Natural killer cell treated with Interleukin-12 subunit alpha and Interleukin-12 subunit beta and Interleukin-15 and Interleukin-18, amount 100 ng/mL, for 72 hours (primary cell): ENCODE results near the gene GAB3. TPM values are rescaled to one million over a fixed set of nuclear protein-coding genes. Genes with fewer than 3 reads are reported as not detected.
"Not testable (repeated sequence)": the region's sequence is repeated elsewhere in the genome, so short reads cannot be mapped to it uniquely, and the experiment has no call there.

Source experiments
- ATAC-seq, 2 donors: fragments of 150-1000 bp; cut with Tn5 transposase in 1 of 2; sonication (Bioruptor Pico), chemical (Tn5 transposase) in 1 of 2; 2 replicates each; pipeline ENCODE4 v1.10.0; 2021
- DNase-seq: peaks from one replicate; pipeline ENCODE4 v3.0.0; 2022; ENCODE audit warnings: low spot score
- H3K27ac Mint-ChIP-seq, 2 donors: 1 replicate in 1 of 2; 2 replicates in 1 of 2; pipeline ENCODE4 v1.8.0; 2022; ENCODE audit warnings: mixed read lengths in 2 of 2, mild to moderate bottlenecking in 1 of 2, moderate library complexity in 1 of 2
- H3K27me3 Mint-ChIP-seq, 2 donors: 1 replicate in 1 of 2; 2 replicates in 1 of 2; pipeline ENCODE4 v1.8.0; 2022; ENCODE audit warnings: mixed read lengths in 2 of 2
- H3K36me3 Mint-ChIP-seq: one replicate; pipeline ENCODE4 v1.8.0; 2022; ENCODE audit warnings: mixed read lengths
- H3K4me1 Mint-ChIP-seq, 2 donors: 1 replicate in 1 of 2; 2 replicates in 1 of 2; pipeline ENCODE4 v1.8.0; 2022; ENCODE audit warnings: low read depth in 2 of 2, mixed read lengths in 2 of 2, mild to moderate bottlenecking in 1 of 2
- H3K4me3 Mint-ChIP-seq: one replicate; pipeline ENCODE4 v1.8.0; 2022; ENCODE audit warnings: mixed read lengths
- H3K9me3 Mint-ChIP-seq: 2 replicates; pipeline ENCODE4 v1.8.0; 2022; ENCODE audit warnings: mixed read lengths
- total RNA-seq, 2 donors: library from RNA; stranded (reverse); gene quantifications; one replicate each; pipeline ENCODE4 v1.2.3, GENCODE V29; 2022

The GAB3 gene
- total RNA-seq, 2 donors from 2014 or later, result 20.3 to 28.3 TPM

DNA sequence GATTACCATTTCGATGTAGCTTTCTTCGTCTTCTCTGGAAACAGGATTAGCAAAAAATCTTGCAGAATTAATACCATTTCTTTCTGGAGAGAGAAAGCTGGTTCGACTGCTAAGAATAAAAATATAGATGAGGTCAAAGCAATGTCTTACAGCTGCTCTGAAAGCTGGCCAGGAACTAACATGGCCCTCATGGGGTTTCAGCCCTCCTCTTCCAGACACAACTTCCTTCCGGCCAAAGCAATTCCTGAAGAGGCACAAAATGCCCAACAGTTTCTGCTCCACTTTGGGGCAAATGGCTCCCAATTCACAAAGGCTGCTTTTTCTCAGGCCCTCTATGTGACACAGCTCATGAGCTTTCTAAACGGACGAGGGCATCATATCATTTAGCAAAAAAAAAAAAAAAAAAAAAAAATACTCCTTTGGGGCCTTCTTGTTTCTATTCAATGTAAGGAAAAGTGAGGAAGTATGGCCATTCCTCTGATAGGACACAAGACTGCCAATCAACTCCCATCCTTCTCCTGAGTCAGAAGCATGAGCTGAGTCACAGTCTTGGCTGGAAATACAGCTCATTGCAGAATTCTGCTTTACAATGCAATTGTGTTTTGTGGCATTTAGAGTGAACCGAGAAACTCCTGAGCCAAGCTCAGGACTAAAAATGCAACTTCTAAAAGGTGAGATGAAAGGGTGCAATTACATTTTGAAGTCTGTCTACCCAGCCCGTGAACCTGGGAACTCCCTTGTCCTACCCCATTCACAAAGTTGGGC is 54.8 kb downstream of the GAB3 start:
- no peaks in the 10 kb centered on the region for H3K27me3 Mint-ChIP-seq

DNA sequence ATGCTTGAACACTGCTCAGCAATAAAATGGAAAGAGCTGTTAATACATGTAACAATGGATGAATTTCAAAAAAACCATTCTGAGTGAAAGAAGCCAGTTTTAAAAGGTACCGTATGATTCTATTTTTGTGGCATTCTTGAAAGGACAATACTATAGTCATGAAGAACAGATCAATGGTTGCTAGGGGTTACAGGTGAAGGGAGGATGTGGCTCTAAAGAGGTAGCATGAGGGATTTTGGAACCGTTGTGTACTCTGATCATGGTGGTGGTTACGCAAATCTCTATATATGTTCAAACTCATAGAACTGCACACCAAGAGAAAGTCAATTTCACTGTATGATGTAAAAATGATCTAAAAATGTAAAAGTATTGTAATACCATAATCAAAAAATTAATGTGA is 57.5 kb downstream of the GAB3 start:
- Mint-ChIP-seq H3K4me3 (no peak overlapping the region), H3K9me3 (no peaks in the 10 kb centered on the region), H3K27me3 (no peaks in the 10 kb centered on the region), H3K4me1 (peaks cover 14 to 20% of the 10 kb centered on the region in 2 donors), H3K36me3 (peaks cover 16% of the 10 kb centered on the region), H3K27ac (peak overlapping the region in 1 of 2 donors; percentile 42)
- no peak for DNase-seq
- no peak for ATAC-seq

More for the DNA sequence above, 54.8 kb downstream of the GAB3 start:
- Mint-ChIP-seq H3K9me3 (no peaks in the 10 kb centered on the region), H3K36me3 (peaks cover 28% of the 10 kb centered on the region), H3K4me1 (peaks cover 22 to 28% of the 10 kb centered on the region in 2 donors), H3K27ac (peak overlapping the region; percentile 76 to 89), H3K4me3 (peak overlapping the region; percentile 22)
- DNase-seq (no peak), ATAC-seq (peak; percentile 56 to 61)

GRCh38 chrX:154690438-154690837 is 60.4 kb downstream of the GAB3 start:
- H3K4me3 Mint-ChIP-seq, DNase-seq, H3K4me1 Mint-ChIP-seq, H3K9me3 Mint-ChIP-seq, H3K27ac Mint-ChIP-seq, H3K36me3 Mint-ChIP-seq, ATAC-seq, H3K27me3 Mint-ChIP-seq: not testable (repeated sequence)

GRCh38 chrX:154672084-154672483 is 78.8 kb downstream of the GAB3 start:
- H3K27ac Mint-ChIP-seq, H3K4me1 Mint-ChIP-seq, ATAC-seq, H3K4me3 Mint-ChIP-seq, DNase-seq, H3K27me3 Mint-ChIP-seq: not testable (repeated sequence)
- Mint-ChIP-seq H3K9me3 (peaks cover 10% of the 10 kb centered on the region), H3K36me3 (peaks cover 38% of the 10 kb centered on the region)

GRCh38 chrX:154670848-154671247 is 80.0 kb downstream of the GAB3 start:
- not testable (repeated sequence) for H3K27ac Mint-ChIP-seq, H3K4me1 Mint-ChIP-seq, ATAC-seq, DNase-seq, H3K27me3 Mint-ChIP-seq, H3K4me3 Mint-ChIP-seq
- Mint-ChIP-seq H3K9me3 (peaks cover 10% of the 10 kb centered on the region), H3K36me3 (peaks cover 34% of the 10 kb centered on the region)

- H3K9me3 Mint-ChIP-seq, result no peaks in the 10 kb centered on the region
- peaks cover 0 to 5% of the 10 kb centered on the region in 2 donors for H3K27me3 Mint-ChIP-seq
- ATAC-seq (no peak), DNase-seq (no peak)
- no peak overlapping the region for H3K4me3 Mint-ChIP-seq
- H3K4me1 Mint-ChIP-seq, result peaks cover 0 to 5% of the 10 kb centered on the region in 2 donors
- H3K36me3 Mint-ChIP-seq, result no peaks in the 10 kb centered on the region
- no peak overlapping the region for H3K27ac Mint-ChIP-seq
Observed at GRCh38 chrX:154661899-154662298, 89.0 kb downstream of the GAB3 start.

- ATAC-seq, result no peak
- Mint-ChIP-seq H3K36me3 (no peaks in the 10 kb centered on the region), H3K27me3 (peaks cover 0 to 5% of the 10 kb centered on the region in 2 donors), H3K4me1 (peaks cover 0 to 5% of the 10 kb centered on the region in 2 donors), H3K4me3 (no peak overlapping the region), H3K9me3 (no peaks in the 10 kb centered on the region), H3K27ac (no peak overlapping the region)
- DNase-seq, result no peak
Observed at GRCh38 chrX:154661170-154661569, 89.7 kb downstream of the GAB3 start.

GRCh38 chrX:154660541-154660940 is 90.3 kb downstream of the GAB3 start:
- H3K9me3 Mint-ChIP-seq, result no peaks in the 10 kb centered on the region
- DNase-seq, result no peak
- no peak for ATAC-seq
- H3K4me1 Mint-ChIP-seq, result no peaks in the 10 kb centered on the region
- H3K4me3 Mint-ChIP-seq, result no peak overlapping the region
- H3K27me3 Mint-ChIP-seq, result peaks cover 0 to 5% of the 10 kb centered on the region in 2 donors
- no peak overlapping the region for H3K27ac Mint-ChIP-seq
- no peaks in the 10 kb centered on the region for H3K36me3 Mint-ChIP-seq

GRCh38 chrX:154658957-154659356 is 91.9 kb downstream of the GAB3 start:
- Mint-ChIP-seq H3K27ac (no peak overlapping the region), H3K9me3 (no peaks in the 10 kb centered on the region), H3K4me3 (no peak overlapping the region), H3K4me1 (no peaks in the 10 kb centered on the region), H3K36me3 (no peaks in the 10 kb centered on the region), H3K27me3 (peaks cover 0 to 5% of the 10 kb centered on the region in 2 donors)
- DNase-seq, result no peak
- ATAC-seq, result no peak

DNA sequence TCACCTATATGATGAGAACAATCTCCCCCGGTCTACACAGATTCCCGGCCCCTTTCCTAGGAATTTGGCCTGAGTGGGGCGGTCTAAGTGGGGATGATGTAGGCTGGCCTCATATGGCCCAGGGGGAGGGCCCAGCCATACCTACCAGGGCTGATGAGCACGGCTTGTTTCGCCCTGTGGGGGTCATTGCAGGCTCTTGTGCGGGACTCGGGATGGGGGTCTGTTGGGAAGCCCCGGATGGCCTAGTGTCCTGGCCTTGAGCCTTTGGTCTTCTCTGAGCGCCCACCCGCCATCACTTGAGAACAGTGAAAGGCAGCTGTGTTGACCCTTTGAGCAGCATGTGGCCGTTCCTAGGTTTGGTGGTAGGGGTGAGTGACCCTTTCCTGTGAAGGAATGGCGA is 92.7 kb downstream of the GAB3 start:
- Mint-ChIP-seq H3K9me3 (no peaks in the 10 kb centered on the region), H3K36me3 (no peaks in the 10 kb centered on the region), H3K4me1 (no peaks in the 10 kb centered on the region), H3K4me3 (no peak overlapping the region), H3K27ac (no peak overlapping the region), H3K27me3 (peaks cover 0 to 5% of the 10 kb centered on the region in 2 donors)
- no peak for DNase-seq
- no peak for ATAC-seq

GRCh38 chrX:154657226-154657805 is 93.6 kb downstream of the GAB3 start:
- no peak for DNase-seq
- Mint-ChIP-seq H3K36me3 (no peaks in the 10 kb centered on the region), H3K9me3 (no peaks in the 10 kb centered on the region), H3K4me3 (no peak overlapping the region), H3K4me1 (no peaks in the 10 kb centered on the region), H3K27me3 (peaks cover 0 to 5% of the 10 kb centered on the region in 2 donors), H3K27ac (no peak overlapping the region)
- ATAC-seq, result no peak

DNA sequence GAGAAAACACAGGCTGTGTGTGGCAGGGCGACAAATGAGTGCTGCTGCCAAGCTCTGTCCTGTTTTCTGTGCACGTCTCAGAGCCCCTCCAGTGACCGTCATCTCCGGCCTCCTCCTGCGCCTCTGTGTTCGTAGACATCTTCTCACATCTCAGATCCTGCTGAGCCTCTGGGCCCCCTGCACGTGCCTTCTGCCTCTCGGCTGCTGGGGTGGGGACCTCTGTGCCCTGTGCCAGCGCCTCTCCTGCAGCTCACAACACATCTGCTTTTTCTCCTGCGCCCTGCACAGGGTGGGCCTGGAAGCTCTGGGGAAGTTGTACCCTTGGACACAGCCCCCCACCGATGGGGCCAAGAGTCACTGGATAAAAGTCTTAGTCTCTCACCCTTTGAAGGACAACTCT is 95.1 kb downstream of the GAB3 start:
- H3K4me1 Mint-ChIP-seq, result no peaks in the 10 kb centered on the region
- no peaks in the 10 kb centered on the region for H3K9me3 Mint-ChIP-seq
- H3K27me3 Mint-ChIP-seq, result no peaks in the 10 kb centered on the region
- no peak for ATAC-seq
- no peak overlapping the region for H3K27ac Mint-ChIP-seq
- DNase-seq, result no peak
- H3K36me3 Mint-ChIP-seq, result no peaks in the 10 kb centered on the region
- H3K4me3 Mint-ChIP-seq, result no peak overlapping the region

DNA sequence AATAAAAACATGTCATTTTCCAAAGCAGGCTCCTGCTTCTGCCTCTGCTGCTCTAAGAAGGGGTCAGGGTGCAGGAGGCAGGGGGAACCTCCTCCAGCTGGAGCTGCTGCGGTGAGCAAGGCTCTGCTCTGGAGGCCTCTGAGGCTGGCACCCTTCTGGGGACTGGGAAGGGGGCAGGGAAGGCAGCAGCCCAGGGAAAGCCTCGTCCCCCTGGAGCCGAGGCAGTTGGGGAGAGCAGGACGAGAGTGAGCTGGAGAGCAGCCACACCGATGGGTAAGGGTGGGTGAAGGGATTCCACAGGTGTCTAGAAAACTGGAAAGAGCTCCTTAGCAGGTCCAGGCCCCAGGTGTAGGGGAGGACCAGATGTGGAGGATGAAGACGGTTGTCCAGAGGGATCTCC is 95.5 kb downstream of the GAB3 start:
- ATAC-seq (no peak), DNase-seq (no peak)
- H3K36me3 Mint-ChIP-seq, result no peaks in the 10 kb centered on the region
- no peak overlapping the region for H3K4me3 Mint-ChIP-seq
- H3K4me1 Mint-ChIP-seq, result no peaks in the 10 kb centered on the region
- H3K27me3 Mint-ChIP-seq, result no peaks in the 10 kb centered on the region
- H3K27ac Mint-ChIP-seq, result no peak overlapping the region
- H3K9me3 Mint-ChIP-seq, result no peaks in the 10 kb centered on the region

- Mint-ChIP-seq H3K27ac (no peak overlapping the region), H3K4me1 (no peaks in the 10 kb centered on the region), H3K9me3 (no peaks in the 10 kb centered on the region)
Observed at GRCh38 chrX:154654925-154655324, 96.0 kb downstream of the GAB3 start.

More at GRCh38 chrX:154654925-154655324, 96.0 kb downstream of the GAB3 start:
- Mint-ChIP-seq H3K27me3 (no peaks in the 10 kb centered on the region), H3K36me3 (no peaks in the 10 kb centered on the region), H3K4me3 (no peak overlapping the region)
- ATAC-seq (no peak), DNase-seq (no peak)
